Measurements from ENCODE around the gene CORO2A.

CORO2A gene

DNA sequence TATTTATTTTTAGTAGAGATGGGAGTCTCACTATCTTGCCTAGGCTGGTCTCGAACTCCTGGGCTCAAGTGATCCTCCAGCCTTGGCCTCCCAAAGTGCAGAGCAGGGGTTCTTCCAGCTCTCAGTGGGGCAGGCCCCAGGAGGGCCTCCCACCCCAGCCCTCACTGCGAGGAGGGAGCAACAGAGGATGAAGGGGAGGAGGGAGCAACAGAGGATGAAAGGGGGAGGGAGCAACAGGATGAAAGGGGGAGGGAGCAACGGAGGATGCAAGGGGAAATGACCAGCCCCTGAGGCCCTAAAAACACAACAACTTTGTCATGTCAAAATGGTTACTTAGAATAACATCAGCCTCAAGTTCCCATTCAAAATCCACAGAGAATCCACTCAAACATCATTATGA lies 83.4 kb downstream of the CORO2A start:
- no peak for DNase-seq (ENCODE audit: low read depth)
- no peak overlapping the region for H3K4me3 ChIP-seq (ENCODE audit: low read depth, low read length)
- TF ChIP-seq, protein P1, sequence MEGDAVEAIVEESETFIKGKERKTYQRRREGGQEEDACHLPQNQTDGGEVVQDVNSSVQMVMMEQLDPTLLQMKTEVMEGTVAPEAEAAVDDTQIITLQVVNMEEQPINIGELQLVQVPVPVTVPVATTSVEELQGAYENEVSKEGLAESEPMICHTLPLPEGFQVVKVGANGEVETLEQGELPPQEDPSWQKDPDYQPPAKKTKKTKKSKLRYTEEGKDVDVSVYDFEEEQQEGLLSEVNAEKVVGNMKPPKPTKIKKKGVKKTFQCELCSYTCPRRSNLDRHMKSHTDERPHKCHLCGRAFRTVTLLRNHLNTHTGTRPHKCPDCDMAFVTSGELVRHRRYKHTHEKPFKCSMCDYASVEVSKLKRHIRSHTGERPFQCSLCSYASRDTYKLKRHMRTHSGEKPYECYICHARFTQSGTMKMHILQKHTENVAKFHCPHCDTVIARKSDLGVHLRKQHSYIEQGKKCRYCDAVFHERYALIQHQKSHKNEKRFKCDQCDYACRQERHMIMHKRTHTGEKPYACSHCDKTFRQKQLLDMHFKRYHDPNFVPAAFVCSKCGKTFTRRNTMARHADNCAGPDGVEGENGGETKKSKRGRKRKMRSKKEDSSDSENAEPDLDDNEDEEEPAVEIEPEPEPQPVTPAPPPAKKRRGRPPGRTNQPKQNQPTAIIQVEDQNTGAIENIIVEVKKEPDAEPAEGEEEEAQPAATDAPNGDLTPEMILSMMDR (IDR thresholded peaks at IDR 0.05; ENCODE audit: control insufficient read depth, extremely low read depth, insufficient read depth) = no peak

- no peak for DNase-seq (ENCODE audit: low read depth)
- no peak overlapping the region for H3K4me3 ChIP-seq (ENCODE audit: low read depth, low read length)
- TF ChIP-seq, protein P1 (IDR thresholded peaks at IDR 0.05; ENCODE audit: control insufficient read depth, extremely low read depth, insufficient read depth) = no peak
These were observed 83.9 kb downstream of the CORO2A start for GRCh38 chr9:98108531-98109031.

GRCh38 chr9:98107926-98108325 lies 84.5 kb downstream of the CORO2A start:
- TF ChIP-seq, protein P1 (IDR thresholded peaks at IDR 0.05; ENCODE audit: control insufficient read depth, extremely low read depth, insufficient read depth) = no peak
- no peak for DNase-seq (ENCODE audit: low read depth)
- H3K4me3 ChIP-seq (ENCODE audit: low read depth, low read length) = no peak overlapping the region

GRCh38 chr9:98105006-98105405 lies 87.4 kb downstream of the CORO2A start:
- TF ChIP-seq, protein P1 (IDR thresholded peaks at IDR 0.05; ENCODE audit: control insufficient read depth, extremely low read depth, insufficient read depth) = no peak
- no peak overlapping the region for H3K4me3 ChIP-seq (ENCODE audit: low read depth, low read length)
- DNase-seq (ENCODE audit: low read depth) = no peak

GRCh38 chr9:98104445-98104881 lies 88.0 kb downstream of the CORO2A start:
- TF ChIP-seq, protein P1 (IDR thresholded peaks at IDR 0.05; ENCODE audit: control insufficient read depth, extremely low read depth, insufficient read depth) = no peak
- DNase-seq (ENCODE audit: low read depth) = no peak
- H3K4me3 ChIP-seq (ENCODE audit: low read depth, low read length) = no peak overlapping the region

DNA sequence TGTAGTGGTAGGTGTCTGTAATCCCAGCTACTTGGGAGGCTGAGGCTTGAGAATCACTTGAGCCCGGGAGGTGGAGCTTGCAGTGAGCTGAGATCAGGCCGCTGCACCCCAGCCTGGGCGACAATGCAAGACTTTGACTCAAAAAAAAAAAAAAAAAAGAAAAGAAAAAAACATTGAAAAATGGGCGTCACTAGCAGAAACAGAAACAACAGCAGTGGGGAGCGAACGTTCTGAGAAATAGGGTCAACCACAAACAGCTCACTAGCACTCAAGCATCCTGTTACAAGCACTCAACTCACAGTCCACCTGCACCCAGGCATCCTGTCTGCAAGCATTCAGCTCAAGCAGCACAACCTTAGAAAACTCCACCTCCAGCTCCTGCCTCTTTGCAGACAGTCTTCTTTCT lies 90.6 kb downstream of the CORO2A start:
- no peak overlapping the region for H3K4me3 ChIP-seq (ENCODE audit: low read depth, low read length)

DNA sequence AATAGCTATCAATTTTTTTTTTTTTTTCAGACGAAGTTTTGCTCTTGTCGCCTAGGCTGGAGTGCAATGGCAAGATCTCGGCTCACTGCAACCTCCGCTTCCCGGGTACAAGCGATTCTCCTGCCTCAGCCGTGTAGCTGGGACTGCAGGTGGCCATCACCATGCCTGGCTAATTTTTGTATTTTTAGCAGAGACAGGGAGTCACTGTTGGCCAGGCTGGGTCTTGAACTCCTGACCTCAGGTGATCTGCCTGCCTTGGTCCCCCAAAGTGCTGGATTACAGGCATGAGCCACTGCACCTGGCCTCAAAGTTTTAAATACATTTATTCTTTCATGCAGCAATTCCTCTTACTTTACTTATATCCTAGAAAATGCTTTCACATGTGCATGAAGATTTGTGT lies 91.0 kb downstream of the CORO2A start:
- TF ChIP-seq, protein P1 (IDR thresholded peaks at IDR 0.05; ENCODE audit: control insufficient read depth, extremely low read depth, insufficient read depth) = no peak
- no peak overlapping the region for H3K4me3 ChIP-seq (ENCODE audit: low read depth, low read length)
- DNase-seq (ENCODE audit: low read depth) = no peak

More for the DNA sequence above, 90.6 kb downstream of the CORO2A start:
- TF ChIP-seq, protein P1 (IDR thresholded peaks at IDR 0.05; ENCODE audit: control insufficient read depth, extremely low read depth, insufficient read depth) = no peak
- DNase-seq (ENCODE audit: low read depth) = no peak
